HG03565 (cell line): ENCODE measurements around the gene PC.

Source experiments
- ATAC-seq: cut with Tn5 transposase; IDR thresholded peaks from one replicate; pipeline ENCODE4 v1.9.1; 2021; ENCODE audit warnings: mild to moderate bottlenecking, moderate library complexity; ENCODE audit not compliant: unreplicated experiment

Gene PC

DNA sequence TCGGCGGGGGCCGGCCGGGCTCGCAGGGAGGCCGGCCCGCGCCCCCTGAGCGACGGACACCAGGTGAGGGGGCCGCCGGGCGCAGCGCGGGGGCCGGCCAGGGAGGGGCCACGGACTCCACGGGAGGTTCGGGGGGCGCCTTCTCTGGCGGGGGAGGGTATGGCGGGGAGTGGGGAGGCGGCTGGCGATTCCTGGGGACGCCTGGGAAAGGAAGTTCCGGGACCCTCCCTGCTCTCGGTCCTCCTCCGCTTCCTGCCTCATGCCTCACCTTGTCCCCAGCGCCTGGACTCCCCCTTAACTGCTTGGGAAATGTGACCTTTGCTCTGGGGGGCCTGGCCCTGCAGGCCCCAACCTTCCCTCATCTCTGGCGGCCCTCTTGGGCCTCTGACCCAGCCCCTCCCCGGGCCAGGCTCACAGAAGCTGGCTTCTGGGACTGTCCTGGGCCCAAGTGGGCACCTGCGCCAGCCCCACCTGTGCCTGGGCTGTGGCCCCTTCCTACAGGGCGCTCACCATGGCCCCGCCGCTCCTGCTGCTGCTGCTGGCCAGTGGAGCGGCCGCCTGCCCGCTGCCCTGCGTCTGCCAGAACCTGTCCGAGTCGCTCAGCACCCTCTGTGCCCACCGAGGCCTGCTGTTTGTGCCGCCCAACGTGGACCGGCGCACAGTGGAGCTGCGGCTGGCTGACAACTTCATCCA is 100.8 kb downstream of the PC start:
- ATAC-seq = no peak

DNA sequence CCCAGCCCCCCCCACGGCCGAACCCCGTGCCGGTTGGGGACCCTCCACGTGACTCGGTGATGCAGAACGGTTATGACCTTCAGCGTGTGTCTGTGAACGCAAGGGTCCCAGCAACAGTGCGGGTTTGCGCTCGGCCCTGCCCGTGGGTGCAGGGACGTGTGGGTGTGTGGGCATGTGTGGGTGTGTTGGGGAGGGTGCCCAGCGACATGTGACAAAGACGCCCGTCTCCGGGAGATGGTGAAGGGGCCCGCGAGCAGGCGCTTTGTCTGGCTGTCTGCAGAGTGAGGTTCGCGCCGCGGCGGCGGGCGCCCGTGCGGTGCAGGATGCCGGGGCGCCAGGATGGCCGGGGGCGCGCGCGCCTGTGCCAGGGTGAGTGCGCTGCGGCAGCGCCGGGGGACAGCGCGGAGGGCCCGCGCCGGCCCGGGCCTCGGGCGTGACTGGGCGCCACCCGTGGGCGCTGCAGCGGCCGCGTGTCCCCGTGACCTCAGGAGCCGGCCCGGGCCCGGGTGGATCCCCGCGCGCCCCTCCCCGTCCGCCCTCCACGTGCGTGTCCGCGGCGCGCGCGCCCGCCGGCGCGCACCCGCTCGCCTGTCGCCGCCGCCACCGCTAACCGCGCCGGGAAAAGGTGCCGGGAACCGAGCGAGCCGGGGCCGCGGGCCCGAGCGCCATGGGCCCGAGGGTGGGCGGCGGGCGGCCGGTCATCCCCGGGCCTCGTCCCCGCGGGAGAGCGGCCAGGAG is 101.5 kb downstream of the PC start, which contains the start of gene LRFN4:
Gene LRFN4 (plus strand): TSS at position 569 of the 738 bp plus-strand sequence. CDS start 681 bp downstream, outside the sequence.
- ATAC-seq = peak; percentile 18

DNA sequence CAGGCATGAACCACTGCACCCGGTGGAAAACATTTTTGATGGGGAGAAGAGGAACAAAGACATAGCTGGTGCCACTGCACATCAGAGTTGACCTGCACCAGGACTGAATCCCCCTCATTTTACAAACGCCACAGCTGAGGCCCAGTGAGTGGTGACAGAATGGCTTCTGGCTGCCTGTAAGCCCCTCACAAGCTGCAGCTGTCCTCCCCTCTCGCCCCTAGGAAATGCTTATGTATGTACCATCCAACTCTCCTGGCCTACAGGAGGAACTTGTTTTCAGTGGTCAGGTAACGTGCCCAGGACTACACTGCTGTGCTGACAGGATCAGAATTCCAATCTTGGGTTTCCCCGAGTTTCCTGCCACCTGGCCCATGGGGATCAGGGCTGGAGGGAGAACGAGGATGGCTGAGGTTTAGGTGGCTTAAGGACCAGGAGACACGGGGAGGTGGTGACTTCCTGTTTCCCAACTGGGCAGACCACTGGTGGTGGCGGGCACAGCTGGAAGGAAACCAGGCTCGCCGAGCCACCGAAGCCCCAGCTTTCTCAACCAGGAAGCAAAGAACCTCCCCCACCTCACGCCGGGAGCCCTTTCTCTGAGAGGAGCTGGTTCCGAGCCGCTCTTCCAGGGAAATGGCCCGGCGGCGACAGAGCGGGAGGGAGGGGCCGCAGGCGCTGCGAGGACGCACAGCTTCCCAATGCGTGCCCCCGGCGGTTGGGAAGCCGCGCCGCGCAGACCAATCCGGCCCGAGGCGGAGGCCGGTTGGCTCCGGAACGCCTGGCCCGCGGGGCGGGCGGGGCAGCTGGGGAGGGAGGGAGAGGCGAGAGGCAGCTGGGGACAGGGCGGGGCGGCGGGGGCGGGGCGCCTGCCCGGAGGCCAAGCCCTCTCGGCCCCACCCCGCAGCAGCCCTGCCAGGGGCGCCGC is 102.3 kb downstream of the PC start:
- ATAC-seq = peak; percentile 47

DNA sequence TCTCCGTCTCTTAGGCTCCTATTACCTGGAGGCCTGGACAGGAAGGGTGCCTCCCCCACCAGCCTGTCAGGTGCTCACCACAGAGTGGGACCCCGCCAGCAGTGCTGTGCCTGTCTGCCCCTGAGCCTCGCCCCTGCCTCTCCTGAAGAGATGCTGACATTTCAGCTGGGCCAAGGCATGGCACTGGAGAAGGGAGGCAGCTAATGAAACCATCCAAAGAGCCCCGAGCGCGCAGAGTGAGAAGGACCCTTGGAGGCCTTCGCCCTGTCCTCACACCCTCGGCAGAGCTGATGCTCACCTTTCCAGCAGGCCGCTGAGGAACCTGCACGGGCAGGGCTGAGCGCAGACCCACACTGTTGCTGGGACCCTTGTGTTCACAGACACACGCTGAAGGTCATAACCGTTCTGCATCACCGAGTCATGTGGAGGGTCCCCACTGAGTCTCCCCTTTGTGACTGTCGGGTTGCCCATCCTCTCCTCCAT is 103.4 kb downstream of the PC start:
- ATAC-seq = no peak

DNA sequence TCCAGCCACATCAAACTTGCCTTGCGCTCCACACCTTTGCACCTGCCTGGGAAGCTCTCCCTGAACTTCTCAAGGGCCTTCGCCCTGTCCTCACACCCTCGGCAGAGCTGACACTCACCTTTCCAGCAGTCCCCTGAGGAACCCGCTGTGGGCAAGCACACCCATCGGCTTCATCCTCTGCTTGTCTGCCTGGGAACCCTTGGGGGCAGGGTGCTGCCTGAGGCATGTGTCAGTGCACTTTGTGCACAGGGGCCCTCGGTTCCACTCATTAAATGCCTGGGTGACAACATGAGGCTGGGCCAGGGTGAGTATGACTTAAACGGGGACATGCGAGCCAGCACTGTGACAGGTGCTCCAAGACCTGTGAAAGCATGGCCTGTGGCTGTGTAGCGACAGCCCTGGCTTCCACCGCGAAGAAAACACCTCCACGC is 103.9 kb downstream of the PC start:
- no peak for ATAC-seq

GRCh38 chr11:66853242-66854229 is 104.6 kb downstream of the PC start:
- ATAC-seq = no peak

- ATAC-seq = no peak
Measured at GRCh38 chr11:66852466-66853241, 105.5 kb downstream of the PC start.

GRCh38 chr11:66851698-66852465 is 106.3 kb downstream of the PC start:
- ATAC-seq = no peak

GRCh38 chr11:66851239-66851596 is 107.0 kb downstream of the PC start:
- ATAC-seq = no peak

DNA sequence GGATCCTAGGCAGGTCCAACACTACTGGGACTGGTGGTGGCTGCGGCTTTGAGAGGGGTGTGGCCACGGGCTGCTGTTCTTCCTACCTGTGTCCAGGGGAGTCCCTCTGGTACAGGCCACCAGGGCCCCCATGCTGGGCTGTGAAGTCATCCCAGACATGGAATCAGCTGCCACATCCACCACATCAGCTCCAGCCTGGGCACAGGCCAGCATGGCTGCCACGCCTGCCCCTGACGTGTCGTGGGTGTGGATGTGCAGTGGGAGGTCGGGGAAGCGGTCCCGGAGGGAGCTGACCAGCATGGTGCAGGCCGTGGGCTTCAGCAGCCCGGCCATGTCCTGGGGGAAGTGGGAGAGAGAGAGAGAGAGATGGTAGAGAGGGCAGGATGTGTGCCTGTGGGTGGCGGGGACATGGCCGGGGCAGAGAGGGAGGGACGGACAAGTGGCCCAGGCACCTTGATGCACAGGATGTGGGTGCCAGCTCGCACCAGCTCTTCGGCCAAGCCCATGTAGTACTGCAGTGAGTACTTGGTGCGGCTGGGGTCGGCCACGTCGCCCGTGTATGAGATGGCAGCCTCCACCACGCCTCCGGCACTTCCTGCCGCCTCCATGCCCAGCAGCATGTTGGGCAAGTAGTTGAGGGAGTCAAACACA is 107.5 kb downstream of the PC start:
- ATAC-seq = no peak

- ATAC-seq = no peak
Measured at GRCh38 chr11:66850235-66850587, 108.0 kb downstream of the PC start.

- no peak for ATAC-seq
Measured at GRCh38 chr11:66849501-66850234, 108.5 kb downstream of the PC start.

GRCh38 chr11:66848671-66849500 is 109.3 kb downstream of the PC start:
- ATAC-seq = no peak

DNA sequence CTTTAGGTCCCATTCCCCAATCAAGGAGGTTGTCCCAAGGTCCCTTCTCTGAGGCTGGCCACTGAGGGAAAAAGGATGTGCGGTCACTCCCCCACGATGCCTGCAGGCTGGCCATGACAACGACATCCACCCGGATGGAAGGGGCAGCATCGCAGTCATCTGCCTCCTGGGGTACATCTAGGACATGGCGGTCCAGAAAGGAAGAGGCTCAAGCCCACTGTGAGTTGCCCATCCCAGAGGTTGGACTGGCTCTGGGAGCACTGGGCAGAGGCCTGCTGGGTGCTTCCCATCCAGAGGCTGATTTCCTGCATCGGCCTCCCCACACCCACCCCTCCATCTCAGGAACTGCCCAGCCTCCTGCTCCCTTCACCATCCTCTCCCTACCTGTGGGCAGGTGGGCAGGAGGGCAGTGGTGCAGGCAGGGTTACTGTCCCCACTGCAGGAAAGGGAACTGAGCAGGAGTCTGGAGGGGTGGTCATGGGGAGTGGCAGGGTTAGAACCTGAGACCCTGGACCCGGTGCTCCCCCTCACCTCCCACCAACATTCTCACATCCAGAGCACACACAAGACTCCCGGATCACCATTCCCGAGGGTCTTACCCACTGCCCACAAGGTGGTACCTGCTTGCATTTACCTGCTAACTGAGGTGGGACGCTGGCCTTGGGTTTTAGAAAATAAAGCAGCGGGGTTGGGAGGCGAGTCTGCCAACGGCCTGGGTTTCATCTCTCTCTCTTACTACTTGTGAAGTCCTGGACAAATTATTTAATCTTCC is 110.5 kb downstream of the PC start:
- no peak for ATAC-seq

- ATAC-seq = no peak
Measured at GRCh38 chr11:66846671-66847091, 111.5 kb downstream of the PC start.

- ATAC-seq = no peak
Measured at GRCh38 chr11:66845876-66846212, 112.3 kb downstream of the PC start.
